Muscle of back (tissue), 11 donors: ENCODE results near the gene SEZ6L. TPM values are rescaled to one million over a fixed set of nuclear protein-coding genes. Genes with fewer than 3 reads are reported as not detected.

ENCODE experiments used
- DNase-seq, 3 donors: peaks; one replicate each; pipeline versions ENCODE4 v3.0.0 to v3.0.0-alpha.2; 2013
- polyA plus RNA-seq, 10 donors: library from polyadenylated mRNA; unstranded; fragments of 120-200 nt; gene quantifications; one replicate each; pipeline ENCODE4 v1.2.1, GENCODE V29; 2013; ENCODE audit not compliant: insufficient read length in 10 of 10

The SEZ6L gene
- polyA plus RNA-seq, 10 donors: 0.31 to 1.2 (median 0.67) TPM

DNA sequence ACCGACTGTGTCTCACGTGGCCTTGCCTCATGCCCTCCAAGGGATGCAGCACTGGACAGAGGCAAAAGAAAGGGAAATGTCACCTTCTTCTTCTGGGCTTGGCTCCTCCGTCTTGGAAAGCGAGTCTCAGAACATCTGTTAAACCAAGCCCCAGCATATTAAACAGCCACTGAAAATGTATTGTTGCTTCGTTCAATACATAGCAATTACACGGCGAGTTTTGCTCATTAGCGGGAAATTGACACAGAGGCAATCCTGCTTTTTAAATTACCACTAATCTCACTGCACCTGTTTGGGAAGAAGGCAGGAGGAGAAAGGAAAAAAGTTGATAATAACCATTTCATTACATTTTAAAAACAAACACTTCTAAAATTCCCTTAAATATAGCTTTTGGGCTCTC is 72.1 kb downstream of the SEZ6L start:
- DNase-seq: no peak

DNA sequence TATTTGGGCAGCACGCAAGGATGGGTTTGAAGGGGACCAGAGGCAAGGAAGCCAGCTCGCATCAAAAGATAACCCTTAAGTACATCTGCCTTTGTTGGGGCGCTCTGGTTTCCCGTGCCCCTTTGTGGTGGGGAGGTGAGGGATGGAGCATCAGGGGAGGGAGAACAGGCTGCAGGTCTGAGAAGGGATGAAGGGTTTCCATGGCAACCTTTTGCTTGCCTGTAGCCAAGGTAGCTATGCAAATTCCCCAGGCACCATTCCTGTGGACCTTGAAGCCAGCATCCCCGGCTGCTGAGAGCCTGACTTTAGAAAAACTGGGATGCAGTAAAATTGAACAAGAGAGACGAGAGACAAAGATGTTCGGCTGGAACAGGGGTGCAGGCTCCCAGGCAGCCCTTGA is 75.7 kb downstream of the SEZ6L start:
- DNase-seq: no peak

DNA sequence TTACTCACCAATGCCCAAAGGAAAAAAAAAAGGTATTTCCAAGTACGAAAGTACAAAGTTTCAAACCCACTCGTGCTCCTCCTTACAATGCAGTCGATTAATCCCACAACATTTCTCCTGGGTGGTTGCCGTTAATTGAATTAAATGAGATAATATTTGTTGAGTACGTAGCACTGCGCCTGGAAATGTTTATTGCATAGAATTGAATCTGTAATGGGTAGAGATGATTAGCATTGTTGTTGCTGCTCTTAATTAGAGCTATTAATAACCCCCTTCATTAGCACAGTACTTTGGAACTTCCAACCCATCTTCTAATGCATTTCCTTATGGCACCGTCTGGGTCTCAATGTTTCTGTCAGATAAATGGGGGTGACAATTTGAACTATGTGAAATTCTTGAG is 77.3 kb downstream of the SEZ6L start:
- no peak for DNase-seq

DNA sequence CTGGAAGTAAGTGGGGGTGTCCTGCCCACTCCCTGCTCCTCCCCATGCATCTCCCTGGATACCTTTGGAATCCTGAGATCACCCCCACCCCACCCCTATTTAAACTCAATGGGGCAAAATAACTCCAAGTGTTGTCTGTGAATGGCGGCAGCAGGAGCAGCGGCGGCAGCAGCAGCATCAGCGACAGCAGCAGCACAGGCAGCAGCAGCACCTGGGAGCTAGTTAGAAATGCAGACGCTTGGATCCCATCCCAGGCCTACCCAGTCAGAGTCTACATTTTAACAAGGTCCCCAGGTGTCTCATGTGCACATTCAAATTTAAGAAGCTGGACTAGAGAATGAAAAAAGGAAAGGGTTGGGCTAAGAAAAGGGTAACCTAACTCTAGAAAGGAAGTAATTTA is 82.6 kb downstream of the SEZ6L start:
- no peak for DNase-seq

DNA sequence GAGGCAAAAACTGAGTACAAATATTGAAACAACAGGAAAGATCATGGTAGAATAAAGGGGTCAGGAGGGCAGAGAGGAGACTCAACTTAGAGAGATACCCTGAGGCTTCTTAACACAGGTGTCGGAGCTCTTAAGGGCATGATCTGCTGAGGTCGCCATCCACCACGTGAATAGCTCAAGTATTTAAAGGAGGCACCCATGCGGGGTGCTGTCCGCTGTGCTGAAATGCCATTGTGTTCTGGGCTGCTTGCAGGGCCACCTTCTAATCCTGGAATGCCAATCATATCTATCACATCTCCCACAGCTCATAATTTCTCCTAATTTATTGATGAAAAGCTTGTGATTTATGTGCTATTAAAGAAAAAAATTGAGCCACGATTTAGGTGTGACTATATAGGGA is 90.2 kb downstream of the SEZ6L start:
- peak; percentile 12 to 36 (median 17) for DNase-seq

DNA sequence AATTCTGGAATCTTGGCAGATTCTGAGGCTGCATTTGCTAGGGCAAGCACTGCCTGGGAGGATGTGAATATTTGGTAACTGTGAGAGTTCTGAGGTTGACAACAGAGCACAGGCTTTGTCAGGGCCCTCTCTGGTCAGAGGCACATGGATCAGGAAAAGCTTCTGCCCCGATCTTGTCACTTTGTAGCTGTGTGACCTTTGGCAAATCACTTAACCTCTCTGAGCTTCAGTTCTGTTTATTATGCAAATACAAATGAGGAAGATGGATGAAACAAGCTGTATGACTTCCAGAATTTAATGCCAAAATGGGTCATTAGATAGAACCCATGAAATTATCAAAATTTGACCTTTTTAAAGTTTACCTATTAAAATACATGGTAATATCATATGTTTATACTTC is 94.9 kb downstream of the SEZ6L start:
- DNase-seq: no peak

DNA sequence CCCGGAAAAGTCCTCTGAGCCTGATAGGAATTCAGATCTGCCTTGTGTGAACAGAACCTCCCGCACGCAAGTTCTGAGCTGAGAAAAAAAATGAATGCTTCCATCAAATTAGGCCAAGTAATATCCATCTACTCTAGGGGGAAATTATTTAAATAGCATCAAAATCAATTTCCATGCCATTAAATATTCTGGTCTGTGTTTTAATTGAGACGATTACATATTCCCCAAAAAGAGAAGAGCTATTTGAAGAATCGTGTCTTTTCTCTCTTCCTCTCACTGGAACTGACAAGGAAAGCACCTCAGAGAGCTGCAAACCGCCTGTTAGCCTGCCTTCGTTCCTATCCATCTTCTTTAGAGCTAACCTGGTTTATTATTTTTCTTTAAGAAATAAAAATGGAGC is 96.0 kb downstream of the SEZ6L start:
- DNase-seq: no peak

DNA sequence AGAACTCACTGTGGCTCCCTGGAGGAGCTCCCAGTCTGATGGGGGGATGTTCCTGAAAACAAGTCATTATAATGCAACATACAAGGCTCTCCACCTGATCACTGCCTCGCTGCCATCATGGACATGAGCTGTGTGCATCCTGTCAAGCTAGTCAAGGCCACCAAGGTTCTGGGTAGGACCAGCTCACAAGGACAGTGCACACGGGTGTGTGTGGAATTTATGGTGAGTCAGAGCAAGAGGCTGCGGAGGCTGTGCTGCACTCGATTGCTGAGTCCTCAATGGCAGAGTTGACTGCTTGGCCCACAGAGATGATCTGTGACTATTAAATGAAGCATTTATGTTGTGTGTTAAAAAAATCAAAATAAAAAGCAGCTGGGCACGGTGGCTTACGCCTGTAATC is 96.6 kb downstream of the SEZ6L start:
- no peak for DNase-seq

DNA sequence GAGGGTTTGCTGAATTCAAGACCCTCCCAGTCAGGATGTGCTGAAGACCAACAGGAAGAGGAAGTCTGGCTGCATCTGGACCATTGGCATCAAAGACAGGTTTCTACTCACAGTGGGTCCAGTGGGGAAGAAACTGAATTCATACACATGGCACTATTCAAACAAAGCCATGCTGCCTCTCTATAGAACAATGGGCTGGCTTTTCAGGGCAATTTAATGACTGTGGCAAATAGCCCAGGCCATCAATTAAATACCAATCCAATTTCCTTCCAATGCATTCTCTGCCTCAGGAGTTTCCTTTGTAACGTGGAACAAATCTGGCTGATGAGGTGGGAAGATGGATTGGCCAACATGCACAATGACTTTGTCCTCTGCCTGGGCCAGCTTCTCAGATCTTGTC is 98.6 kb downstream of the SEZ6L start:
- no peak for DNase-seq

DNA sequence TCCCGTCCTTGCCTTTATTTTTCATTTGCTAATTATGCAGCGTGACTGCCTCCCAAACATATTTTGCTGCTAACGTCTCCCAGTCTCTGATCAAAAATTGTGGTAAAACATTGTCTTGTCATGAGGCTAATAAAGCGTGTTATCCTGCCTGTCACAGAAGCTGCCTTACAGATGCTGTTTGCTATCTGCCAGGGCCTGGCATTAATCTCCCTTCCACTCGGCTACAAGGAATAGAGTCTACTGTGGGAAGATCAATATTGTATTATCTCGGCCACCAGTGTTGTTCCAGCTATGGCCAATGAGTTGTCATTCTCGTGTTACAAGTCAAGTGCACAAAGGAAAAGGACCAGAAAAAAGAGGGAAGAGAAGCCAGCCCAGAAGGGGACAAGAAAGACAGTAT is 100.3 kb downstream of the SEZ6L start:
- DNase-seq: no peak

DNA sequence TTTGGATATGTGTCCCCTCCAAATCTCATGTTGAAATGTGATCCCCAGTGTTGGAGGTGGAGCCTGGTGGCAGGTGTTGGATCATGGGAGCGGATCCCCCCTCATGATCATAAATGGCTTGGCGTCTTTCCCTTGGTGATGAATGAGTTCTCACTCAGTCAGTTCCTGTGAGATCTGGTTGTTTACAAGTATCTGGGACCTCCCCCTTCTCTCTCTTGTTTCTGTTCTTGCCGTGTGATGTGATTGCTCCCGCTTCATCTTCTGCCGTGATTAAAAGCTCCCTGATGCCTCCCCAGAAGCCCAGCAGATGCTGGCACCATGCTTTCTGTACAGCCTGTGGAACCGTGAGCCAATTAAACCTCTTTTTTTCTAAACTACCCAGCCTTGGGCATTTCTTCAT is 102.2 kb downstream of the SEZ6L start:
- no peak for DNase-seq

DNA sequence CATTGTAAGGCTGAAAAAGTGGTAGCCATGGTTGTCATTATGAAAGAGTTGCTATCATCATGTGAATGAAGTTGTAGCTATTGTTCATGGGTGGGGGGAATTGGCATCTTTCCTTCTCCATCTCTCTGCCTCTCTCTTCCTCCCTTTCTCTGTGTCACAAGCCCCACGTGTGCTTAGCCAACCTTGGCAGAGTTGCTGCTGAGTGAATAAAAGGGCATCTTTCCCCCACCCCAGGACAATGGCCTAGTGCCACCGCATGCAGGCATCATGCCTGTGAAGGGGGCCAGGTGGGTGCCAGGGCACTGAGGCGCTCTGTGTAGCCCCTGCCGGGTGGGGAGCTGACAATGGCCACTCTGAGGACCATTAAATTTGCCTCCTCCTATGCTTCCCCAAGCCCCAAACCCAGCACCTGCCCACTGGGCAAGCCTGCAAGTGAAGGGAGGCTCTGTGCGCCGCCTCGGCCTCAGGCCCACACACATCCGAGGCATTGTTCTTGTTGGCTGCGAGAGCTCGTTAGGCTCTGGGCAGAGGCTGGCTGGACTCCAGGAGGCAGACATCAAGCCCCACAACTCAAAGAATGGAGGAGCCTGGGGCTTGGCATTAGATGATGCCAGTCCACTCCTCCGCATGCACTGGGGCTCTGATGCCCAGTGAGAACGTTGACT is 103.9 kb downstream of the SEZ6L start:
- DNase-seq: no peak

DNA sequence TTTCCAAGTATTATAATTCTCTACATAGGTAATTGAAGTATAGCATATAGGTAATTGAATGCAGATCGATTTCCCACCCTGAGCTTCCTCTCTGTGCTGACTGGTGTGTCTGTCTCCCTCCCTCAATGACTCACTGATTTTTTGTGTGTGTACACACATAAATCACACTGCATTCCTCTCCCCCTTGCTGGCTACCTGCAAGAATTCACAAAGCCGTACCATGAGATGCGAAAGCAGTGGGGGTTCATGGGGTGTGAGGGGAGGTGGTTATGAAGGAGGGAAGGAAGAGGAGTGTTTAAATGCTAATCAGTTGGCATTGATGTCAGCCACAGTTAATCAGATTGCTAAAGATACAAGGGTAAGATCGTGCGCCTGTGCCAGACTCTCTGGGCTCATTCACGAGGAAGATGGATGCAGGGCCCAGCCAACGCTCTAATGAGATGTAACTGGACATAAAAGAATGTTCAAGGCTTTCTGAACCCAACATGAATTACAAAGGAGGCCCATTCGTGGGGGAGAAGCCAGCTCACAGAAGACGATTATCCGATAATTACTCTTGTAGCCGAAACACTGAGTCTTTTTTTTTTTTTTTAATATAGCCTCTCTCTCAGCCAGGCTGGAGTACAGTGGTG is 107.4 kb downstream of the SEZ6L start:
- DNase-seq: no peak

DNA sequence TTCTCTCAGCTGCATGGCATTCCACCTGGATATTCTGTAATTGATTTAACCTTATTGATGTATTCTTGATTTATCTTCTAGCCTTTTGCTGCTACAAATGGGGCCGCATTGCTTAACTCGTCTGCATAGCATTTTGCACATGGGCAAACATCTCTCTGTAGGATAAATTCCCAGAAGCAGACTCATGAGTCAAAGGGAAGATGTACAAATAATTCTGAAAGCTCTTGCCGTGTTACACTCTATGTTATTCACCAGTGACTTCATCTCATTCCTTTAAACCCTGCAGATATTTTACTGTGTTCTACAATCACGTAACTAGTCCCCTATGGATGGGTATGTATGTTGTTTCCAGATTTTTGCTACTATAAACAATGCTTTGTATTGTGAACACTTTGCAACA is 112.7 kb downstream of the SEZ6L start:
- DNase-seq: no peak

DNA sequence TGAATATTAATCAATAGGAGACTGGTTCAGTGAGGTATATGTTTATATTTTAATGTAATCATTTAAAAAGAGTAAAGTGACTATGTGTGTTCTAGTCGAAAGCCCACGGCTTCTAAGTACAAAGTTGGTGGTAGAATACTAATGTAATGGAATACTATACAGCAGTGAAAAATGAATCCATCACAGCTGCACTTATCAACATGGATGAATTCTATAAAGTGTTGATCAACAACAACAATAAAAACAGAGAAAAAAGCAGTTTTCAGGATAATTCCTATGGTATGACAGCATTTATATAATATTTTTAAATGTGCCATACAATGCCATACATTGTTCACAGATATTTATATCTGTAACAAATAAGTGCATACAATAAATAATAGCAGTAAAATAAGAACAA is 114.1 kb downstream of the SEZ6L start:
- DNase-seq: no peak

DNA sequence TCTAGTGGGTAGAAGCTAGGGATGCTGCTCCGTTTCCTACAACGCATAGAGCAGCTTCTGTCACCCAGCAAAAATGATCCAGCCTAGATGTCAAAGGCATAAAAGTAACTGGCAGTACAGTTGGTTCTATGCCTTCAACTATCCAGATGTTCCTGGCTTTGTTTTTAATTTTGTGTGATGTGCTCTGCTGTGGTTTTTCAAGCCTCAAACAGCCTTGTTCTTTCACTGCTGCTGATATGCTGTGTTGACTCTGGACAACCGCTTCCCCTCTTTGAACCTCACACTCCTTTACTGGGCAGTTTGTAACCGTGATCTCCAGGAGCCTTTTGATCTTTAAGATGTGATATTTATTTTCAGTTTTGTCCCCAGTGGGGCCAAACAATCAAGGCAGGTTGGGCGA is 116.4 kb downstream of the SEZ6L start:
- DNase-seq: no peak

DNA sequence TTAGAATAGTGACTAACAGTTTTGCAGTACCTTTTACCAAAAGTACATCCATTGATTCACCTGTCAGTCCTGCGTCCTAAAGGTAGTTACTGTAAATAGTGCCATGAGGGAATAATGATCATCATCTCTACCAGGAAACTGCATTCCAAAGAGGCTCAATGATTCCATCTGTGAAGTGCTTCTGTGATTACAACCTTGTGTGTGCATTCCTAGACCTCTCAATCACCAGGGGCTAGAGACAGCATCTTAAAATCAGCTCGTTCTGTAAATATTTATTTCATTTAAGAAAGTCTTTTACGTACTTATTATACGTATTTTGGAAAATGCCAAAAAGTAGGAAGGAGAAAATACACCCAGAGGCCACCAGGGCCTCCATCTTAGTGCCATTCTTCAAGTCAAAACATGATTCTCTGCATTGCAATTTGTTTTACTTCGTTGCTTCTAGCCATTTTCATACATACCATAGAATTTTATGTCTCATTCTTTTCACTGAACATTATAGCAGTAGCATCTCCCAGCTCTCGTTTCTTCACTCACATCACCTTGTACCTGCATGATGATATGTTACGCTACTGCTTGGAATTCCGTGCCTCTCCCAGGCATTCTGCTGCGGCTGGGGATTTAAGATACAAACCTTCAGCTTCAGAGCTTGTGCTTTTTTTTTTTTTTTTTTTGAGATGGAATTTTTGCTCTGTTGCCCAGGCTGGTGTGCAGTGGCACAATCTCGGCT is 117.0 kb downstream of the SEZ6L start:
- DNase-seq: no peak

DNA sequence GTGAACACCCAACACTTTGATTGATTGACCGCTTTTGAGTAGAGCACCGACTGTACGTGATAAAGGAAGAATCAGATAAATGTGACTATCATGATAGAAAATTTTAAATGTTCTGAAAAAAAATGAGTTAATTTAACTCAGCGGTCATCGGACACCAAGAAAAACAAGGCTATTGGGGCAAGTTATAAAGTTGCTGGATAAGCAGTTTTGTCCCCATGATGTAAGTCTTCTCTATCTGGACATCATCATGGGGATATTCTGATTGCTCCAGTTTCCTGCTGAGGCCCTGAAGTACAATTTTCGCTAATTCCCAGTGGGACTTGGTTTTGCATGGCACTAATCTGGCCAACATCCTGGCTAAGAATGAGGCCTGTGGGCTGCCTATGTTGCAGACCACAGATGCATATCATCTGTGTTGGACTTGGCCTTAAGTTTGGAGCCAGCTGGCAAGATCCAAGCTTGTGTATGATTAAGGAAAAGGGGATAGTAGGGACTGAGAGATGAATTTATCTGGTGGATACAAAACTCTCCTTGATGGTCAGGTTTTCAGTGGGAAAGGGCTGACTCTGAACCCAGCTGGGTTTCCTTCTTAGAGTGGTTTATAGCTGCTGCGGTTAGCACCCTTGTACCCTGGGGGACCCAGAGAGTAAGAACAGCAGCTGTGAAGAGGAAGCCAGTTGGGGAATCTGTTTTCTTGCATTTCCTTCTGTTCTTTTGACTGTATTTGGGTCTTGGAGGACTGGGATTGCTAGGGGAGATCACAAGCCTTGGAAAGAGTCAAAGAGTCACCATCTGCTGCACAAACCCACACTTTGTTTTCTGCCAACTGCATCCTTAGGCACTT is 118.3 kb downstream of the SEZ6L start:
- DNase-seq: peak in 1 of 3 donors; percentile 2

DNA sequence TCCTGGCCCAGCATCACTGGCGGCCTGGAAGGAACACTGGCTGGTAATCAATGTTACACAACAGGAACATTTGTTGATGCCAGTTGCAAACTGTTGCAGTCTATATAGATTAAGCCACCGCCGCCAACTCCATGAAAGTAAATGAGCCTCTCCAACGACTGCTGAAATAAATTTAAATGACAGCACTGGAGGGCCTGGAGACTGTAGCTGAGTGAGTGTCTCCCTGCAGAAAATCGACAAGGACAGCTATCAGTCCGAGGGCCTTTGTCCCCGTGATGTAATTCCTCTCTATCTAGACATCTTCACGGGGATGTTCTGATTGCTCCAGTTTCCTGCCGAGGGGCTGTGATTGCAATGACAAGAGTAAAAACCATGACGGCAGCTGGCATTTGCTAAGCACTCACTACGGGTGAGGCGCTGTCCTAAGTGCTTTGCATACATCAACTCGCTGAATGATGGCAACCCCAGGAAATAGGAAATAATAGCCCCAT is 120.4 kb downstream of the SEZ6L start:
- no peak for DNase-seq

DNA sequence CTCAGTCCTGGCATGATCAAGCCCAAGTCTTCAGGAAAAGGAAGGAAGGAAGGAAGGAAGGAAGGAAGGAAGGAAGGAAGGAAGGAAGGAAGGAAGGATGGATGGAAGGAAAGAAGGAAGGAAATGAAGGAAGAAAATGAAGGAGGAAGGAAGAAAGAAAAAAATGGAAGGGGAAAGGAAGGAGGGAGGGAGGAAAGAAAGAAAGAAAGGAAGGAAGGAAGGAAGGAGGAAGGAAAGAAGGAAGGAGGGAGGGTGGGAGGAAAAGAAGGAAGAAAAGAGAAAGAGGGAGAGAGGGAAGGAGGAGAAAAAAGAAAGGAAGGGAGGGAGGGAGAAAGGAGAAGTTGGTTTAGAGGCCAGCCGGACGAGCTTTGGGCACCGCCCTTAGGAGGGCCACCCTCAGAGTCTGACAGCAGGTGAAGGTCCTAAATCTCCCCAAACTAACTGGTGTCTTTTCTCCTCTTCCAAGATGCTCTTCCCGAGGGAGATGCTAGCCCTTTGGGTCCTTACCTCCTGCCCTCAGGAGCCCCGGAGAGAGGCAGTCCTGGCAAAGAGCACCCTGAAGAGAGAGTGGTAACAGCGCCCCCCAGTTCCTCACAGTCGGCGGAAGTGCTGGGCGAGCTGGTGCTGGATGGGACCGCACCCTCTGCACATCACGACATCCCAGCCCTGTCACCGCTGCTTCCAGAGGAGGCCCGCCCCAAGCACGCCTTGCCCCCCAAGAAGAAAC is 122.8 kb downstream of the SEZ6L start:
- DNase-seq: no peak

DNA sequence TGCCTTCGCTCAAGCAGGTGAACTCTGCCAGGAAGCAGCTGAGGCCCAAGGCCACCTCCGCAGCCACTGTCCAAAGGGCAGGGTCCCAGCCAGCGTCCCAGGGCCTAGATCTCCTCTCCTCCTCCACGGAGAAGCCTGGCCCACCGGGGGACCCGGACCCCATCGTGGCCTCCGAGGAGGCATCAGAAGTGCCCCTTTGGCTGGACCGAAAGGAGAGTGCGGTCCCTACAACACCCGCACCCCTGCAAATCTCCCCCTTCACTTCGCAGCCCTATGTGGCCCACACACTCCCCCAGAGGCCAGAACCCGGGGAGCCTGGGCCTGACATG is 123.4 kb downstream of the SEZ6L start:
- DNase-seq: no peak
